Stimulated activated CD8-positive, alpha-beta memory T cell treated with anti-CD3 and anti-CD28 coated beads, Interleukin-7, amount 100 ng/mL, for 24 hours (primary cell): ENCODE data around the gene RNF34.

Source experiments
- DNase-seq: peaks from one replicate; pipeline ENCODE4 v3.0.0-alpha.2; 2020; ENCODE audit warnings: low read depth

The RNF34 gene

DNA sequence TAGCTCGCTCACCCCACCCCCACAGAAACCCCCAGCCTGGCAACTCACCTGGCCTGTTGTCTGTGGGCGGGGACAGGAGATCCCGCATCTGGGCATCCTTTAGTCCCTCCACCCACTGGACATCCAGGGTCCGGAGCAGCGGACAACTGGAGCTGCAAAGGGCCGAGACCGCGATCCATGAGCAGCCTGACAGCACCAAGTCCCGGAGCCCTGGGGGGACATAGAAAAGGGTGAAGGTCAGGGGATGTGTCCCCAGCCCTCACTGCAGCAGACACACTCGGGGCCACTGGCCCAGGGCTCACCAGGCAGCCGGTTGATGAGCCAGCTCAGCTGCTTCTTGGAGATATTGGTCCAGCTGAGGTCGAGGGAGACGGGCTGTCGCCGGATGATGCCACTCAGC, 40.9 kb downstream of the RNF34 start:
- DNase-seq = no peak

DNA sequence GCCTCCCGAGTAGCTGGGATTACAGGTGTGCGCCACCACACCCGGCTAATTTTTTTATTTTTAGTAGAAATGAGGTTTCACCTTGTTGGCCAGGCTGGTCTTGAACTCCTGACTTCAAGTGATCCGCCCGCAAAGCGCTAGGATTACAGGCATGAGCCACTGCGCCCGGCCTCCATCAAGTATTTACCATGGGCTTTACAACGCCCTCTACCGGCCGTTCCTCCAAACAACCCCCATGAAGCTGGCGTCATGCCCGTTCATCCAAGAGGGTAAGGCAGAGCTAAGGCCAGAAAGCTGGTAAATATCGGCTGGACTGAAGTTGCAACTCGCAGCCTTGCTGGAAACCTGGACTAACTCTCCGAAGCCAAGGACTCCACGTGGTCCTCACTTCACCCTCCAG, 41.6 kb downstream of the RNF34 start:
- DNase-seq = no peak

- no peak for DNase-seq
Observed at GRCh38 chr12:121442028-121442948, 42.4 kb downstream of the RNF34 start.

DNA sequence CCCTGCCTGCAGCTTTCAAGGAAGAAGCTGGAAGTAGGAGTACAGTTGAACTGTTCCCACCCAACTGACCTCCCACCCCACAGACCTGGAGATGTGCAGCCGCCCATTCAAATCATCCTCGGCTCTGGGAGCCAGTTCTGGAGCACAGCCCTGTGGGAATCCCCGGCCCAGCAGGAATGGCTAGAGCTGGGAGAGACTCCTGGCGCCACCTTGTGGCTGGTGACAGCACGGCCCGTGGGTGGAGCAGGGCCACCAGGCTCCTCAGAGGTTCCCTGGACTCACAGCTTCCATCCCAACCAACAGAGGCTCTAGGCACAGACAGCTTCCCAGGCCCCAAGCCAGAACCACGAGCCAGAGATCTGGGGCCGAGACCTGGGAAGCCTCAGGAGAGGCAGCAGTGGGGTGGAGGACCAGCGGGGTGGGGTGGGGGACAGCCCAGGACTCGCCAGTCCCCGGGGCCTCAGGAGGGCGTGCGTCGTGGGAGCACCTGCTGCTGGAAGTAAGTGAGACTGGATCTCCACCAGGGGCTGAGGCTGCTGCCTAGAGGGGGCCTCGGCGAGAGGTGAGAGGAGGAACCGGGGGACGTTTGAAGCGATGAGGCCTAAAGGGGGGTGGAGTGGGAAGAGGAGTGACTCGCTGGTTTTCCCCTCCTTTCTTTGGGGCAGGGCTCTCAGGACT, 43.4 kb downstream of the RNF34 start:
- DNase-seq = peak; percentile 48

DNA sequence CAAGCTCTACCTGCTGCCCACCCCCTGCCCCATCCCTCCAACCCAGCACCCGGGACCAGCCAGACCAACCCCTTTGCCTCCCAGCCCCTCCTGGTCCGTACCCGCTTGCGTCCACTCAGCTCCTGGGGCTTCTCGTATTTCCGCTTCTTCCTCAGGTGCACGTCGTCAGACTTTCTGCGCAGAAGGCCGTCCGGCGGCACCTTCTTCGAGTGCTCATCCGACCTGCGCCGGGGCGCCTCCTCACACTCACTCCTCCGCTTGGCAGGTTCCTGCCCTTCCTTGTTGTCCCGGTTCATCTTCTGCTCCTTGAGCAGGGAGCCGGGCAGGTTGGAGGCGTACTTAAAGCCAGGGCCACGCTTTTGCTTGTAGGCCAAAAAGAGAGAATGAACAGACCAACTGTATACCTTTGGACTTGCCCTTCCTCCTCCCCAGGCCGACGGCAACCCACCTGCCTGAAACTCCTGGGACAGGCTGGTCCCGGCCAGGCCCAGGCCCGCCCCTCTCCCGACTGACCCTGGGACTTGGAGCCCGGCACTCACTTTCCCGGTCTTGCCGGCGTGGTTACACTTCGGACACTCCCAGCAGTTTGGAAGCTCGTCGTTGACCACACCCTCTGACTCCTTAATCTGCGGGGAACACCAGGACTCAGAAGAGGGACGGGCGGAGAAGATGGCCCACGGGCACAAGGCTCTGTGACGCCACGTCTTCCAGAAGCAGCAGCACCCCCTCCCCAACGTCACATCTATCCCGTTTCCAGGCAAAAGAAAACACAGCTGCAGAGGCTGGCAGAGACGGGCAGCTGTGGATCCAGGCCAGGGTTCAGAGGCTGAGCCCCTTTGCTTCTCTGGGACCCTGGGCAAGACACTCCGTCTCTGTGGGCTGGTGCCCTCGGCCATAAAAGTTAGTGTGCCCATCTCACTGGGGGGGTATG, 44.3 kb downstream of the RNF34 start:
- DNase-seq = no peak

DNA sequence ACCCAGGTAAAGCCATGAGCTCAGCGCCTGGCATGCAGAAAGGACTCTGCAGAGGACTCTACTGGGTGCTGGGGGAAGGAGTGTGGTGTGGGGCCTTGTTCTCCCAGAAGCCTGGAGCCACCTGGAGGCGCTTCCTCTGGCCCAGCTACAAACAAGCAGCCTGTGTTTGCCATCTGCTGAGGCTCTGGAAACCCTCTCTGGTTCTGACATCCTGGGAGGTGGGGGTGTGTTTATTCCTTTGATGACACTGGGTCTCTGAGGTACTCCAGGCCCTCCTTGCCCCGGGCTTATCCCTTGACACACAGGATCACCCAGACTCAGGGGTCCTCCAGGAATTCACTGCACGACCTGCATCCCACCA, 44.9 kb downstream of the RNF34 start:
- no peak for DNase-seq

- no peak for DNase-seq
Observed at GRCh38 chr12:121446750-121447149, 46.8 kb downstream of the RNF34 start.

GRCh38 chr12:121448771-121449315, 48.9 kb downstream of the RNF34 start:
- no peak for DNase-seq

DNA sequence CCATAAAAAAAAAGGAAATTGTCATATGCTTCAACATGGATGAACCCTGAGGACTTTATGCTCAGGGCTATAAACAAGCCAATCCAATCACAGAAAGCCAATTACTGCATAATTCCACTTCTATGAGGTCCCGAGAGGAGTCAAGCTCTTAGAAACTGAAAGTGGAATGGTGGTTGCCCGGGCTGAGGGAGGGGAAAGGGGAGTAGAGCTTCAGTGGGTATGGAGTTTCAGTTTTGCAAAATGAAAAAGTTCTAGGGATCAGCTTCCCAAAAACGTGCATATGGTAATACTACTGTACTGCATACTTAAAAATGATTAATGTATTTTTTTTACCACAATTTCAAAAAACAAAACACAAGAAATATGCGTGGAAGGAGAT, 52.0 kb downstream of the RNF34 start:
- DNase-seq = no peak

GRCh38 chr12:121452340-121452984, 52.5 kb downstream of the RNF34 start:
- DNase-seq = no peak

DNA sequence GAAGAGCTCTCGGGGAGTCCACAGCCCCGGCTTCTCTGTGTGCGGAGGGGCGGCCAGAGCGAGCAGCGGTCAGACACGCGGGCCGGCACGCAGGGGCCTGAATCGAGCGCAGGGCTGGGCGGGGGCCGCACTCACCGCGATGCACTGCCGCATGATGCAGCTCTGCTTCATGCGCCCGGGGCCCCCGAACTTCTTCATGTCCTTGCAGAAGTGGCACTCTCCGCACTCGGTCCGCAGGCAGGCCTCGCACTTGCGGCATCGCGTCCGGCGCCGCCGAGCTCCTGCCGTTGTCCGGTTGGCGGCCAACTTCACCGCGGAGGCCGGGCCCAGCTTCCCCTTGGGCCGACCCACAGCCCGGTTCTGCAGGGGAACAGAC, 53.1 kb downstream of the RNF34 start:
- no peak for DNase-seq

DNA sequence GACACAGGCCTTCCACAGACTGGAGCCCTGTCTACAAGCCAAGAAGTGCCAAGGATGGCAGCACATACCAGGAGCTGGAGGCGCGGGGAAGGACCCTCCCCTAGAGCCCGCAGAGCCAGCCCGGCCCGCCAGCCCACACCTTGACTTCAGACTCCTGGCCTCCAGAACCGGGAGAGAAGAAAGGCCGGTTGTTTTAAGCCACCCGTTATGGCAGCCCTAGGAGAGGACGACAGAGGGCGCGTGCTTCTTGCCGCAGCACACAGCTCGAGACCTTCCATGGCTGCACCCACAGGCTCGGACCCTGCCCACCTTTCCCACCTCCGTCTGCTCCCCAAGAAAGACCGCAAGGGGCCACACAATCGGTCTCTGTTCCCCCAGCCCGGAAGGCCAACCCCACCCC, 53.7 kb downstream of the RNF34 start:
- DNase-seq = no peak

DNA sequence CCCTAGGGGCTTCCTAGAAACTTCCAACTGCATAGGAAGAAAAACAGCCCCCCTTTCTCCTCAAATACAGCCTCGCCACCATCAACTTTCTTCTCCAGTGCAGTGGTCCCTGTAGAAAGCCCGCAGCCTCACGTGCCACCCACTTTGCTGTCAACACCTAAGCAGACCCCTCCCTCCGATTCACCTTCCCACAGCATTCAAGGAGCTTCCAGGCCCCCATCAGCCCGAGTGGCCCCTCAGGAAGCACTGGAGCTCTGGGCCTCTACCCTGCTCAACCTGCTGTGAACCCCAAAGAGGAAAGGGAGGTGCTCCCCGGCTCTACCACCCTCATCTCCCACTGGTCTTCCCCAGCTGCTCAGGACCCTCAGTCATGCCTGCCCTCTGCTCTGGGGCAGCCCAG, 55.0 kb downstream of the RNF34 start:
- no peak for DNase-seq

GRCh38 chr12:121455766-121456420, 56.0 kb downstream of the RNF34 start:
- DNase-seq = no peak

GRCh38 chr12:121456551-121456950, 56.6 kb downstream of the RNF34 start:
- DNase-seq = no peak

DNA sequence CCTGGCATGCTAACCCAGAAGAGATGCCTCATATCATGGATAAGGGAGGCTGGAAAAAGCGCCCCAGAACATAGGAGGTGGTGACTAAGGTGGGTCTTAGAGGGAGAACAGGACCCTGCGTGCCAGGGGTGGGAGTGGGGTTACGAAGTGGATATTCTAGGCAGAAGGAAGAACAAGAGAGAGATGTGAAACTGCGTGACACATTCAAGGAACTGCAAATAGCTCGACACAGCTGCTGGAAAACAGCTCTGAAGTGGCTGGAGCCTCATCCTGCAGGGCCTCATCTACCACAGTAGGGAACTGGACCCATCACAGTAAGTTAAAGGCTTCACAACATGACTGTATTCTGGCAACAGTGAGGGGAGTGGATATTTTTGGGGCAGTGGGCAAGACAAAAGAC, 61.1 kb downstream of the RNF34 start:
- DNase-seq = no peak

GRCh38 chr12:121464331-121464730, 64.4 kb downstream of the RNF34 start:
- DNase-seq = no peak

- DNase-seq = no peak
Observed at GRCh38 chr12:121465921-121466793, 66.2 kb downstream of the RNF34 start.

DNA sequence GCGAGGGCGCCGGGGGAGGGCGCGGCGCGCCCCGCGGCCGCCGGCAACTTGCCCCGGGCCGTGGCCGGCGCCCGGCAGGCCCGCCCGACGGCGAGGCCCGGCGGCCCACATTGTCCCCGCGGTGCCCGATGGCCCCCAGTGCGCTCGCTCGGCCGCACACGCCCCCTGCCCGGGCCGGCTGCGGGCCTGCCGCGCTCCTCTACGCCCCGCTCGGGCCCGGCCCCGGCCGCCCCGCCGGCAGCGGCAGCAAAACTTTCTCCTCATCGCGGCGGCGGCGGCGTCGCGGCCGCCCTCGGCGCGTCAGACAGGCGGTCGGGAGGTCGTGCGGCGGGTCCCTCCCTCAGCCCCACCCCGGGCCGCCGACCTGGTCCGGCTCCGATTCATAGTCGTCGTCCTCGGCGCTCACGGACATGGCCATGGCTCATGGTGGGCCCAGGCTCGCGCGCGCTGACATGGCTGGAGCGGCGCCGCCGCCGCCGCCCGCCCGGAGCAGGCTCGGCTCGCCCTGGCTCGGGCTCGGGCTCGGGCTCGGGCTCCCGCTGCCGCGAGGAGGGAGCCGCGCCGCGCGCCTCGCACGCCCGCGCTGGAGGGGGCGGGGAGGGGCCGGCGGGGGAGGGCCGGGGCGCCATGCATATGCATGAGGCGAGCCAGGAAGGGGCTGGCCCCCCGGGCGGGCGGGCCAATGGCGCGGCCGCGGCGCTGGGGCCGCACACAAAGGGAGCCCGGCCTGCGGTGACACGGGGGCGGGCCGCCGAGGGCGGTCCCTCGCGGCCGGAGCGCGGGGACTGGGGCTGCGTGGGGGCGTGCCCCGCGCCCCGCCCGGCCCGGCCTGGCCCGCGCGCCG, 67.1 kb downstream of the RNF34 start:
- DNase-seq = peak; percentile 74
